KMS-11 (cell line): ENCODE data around the gene PRCC.

ENCODE experiments used
- H2AFZ ChIP-seq: fragments of 200-600 bp; sonication (generic); 2 replicates; pipeline ENCODE4 v1.6.1; 2016; ENCODE audit warnings: antibody characterized with exemption, mixed run types, low read depth
- H3K27ac ChIP-seq: fragments of 200-600 bp; sonication (generic); 2 replicates; pipeline ENCODE4 v1.6.1; 2016; ENCODE audit warnings: mild to moderate bottlenecking, mixed run types
- H3K27me3 ChIP-seq: fragments of 200-600 bp; sonication (generic); 2 replicates; pipeline ENCODE4 v1.6.1; 2017; ENCODE audit warnings: mild to moderate bottlenecking, low read depth, mixed run types, moderate library complexity; ENCODE audit not compliant: insufficient read depth
- H3K36me3 ChIP-seq: fragments of 200-600 bp; sonication (generic); 2 replicates; pipeline ENCODE4 v1.6.1; 2017; ENCODE audit warnings: mild to moderate bottlenecking, mixed run types; ENCODE audit not compliant: insufficient read depth
- H3K4me1 ChIP-seq: fragments of 200-600 bp; sonication (generic); 2 replicates; pipeline ENCODE4 v1.6.1; 2016; ENCODE audit warnings: mild to moderate bottlenecking, low read depth, mixed run types; ENCODE audit not compliant: poor library complexity, severe bottlenecking
- H3K4me2 ChIP-seq: fragments of 200-600 bp; sonication (generic); 2 replicates; pipeline ENCODE4 v1.7.0; 2016; ENCODE audit warnings: mild to moderate bottlenecking, mixed run types
- H3K4me3 ChIP-seq: fragments of 200-600 bp; sonication (generic); IDR thresholded peaks from 2 replicates; pipeline ENCODE4 v1.6.1; 2017; ENCODE audit warnings: low read depth, low read length, mixed read lengths; ENCODE audit not compliant: insufficient read depth
- H3K79me2 ChIP-seq: fragments of 200-600 bp; sonication (generic); 2 replicates; pipeline ENCODE4 v1.6.1; 2016; ENCODE audit warnings: low read depth, mixed run types; ENCODE audit not compliant: insufficient read depth
- H3K9ac ChIP-seq: fragments of 200-600 bp; sonication (generic); 2 replicates; pipeline ENCODE4 v1.6.1; 2016; ENCODE audit warnings: mild to moderate bottlenecking, mixed run types
- H4K20me1 ChIP-seq: fragments of 200-600 bp; sonication (generic); 2 replicates; pipeline ENCODE4 v1.6.1; 2016; ENCODE audit warnings: mild to moderate bottlenecking, mixed run types; ENCODE audit not compliant: insufficient read depth
- TF ChIP-seq, protein P1 (sequence below): fragments of 200-600 bp; sonication (generic); conservative IDR thresholded peaks from 2 replicates; pipeline ENCODE4 v1.6.1; 2017; ENCODE audit warnings: low read depth, mild to moderate bottlenecking, antibody characterized with exemption, low read length, moderate library complexity, mixed read lengths

PRCC gene

DNA sequence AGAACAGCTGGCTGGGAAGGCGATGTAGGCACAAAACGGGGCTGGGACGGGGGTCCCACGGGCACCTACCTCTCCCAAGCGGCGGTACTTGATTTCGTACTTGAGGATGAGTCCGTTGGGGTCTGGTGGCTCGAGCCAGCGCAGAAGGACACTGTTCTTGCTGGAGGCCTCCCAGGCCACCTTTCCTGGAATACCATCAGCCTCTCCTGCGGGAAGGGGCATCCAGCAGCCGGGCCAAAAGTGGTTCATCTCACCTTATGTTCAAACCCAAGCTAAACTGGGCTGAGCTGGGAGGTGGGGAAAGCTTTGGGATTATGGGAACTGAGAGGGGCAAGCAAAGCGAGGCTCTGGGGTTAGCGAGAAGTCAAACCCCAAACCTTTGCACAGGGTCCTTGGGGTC is 77.3 kb downstream of the PRCC start:
- no peak overlapping the region for H3K27ac ChIP-seq
- peaks cover 85% of the 10 kb centered on the region for H3K27me3 ChIP-seq
- no peaks in the 10 kb centered on the region for H3K36me3 ChIP-seq
- no peaks in the 10 kb centered on the region for H3K4me1 ChIP-seq
- no peak overlapping the region for H2AFZ ChIP-seq
- no peaks in the 10 kb centered on the region for H4K20me1 ChIP-seq
- no peak overlapping the region for H3K9ac ChIP-seq
- H3K4me2 ChIP-seq: no peak overlapping the region
- no peak overlapping the region for H3K4me3 ChIP-seq
- TF ChIP-seq, protein P1, sequence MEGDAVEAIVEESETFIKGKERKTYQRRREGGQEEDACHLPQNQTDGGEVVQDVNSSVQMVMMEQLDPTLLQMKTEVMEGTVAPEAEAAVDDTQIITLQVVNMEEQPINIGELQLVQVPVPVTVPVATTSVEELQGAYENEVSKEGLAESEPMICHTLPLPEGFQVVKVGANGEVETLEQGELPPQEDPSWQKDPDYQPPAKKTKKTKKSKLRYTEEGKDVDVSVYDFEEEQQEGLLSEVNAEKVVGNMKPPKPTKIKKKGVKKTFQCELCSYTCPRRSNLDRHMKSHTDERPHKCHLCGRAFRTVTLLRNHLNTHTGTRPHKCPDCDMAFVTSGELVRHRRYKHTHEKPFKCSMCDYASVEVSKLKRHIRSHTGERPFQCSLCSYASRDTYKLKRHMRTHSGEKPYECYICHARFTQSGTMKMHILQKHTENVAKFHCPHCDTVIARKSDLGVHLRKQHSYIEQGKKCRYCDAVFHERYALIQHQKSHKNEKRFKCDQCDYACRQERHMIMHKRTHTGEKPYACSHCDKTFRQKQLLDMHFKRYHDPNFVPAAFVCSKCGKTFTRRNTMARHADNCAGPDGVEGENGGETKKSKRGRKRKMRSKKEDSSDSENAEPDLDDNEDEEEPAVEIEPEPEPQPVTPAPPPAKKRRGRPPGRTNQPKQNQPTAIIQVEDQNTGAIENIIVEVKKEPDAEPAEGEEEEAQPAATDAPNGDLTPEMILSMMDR: no peak
- H3K79me2 ChIP-seq: no peaks in the 10 kb centered on the region

DNA sequence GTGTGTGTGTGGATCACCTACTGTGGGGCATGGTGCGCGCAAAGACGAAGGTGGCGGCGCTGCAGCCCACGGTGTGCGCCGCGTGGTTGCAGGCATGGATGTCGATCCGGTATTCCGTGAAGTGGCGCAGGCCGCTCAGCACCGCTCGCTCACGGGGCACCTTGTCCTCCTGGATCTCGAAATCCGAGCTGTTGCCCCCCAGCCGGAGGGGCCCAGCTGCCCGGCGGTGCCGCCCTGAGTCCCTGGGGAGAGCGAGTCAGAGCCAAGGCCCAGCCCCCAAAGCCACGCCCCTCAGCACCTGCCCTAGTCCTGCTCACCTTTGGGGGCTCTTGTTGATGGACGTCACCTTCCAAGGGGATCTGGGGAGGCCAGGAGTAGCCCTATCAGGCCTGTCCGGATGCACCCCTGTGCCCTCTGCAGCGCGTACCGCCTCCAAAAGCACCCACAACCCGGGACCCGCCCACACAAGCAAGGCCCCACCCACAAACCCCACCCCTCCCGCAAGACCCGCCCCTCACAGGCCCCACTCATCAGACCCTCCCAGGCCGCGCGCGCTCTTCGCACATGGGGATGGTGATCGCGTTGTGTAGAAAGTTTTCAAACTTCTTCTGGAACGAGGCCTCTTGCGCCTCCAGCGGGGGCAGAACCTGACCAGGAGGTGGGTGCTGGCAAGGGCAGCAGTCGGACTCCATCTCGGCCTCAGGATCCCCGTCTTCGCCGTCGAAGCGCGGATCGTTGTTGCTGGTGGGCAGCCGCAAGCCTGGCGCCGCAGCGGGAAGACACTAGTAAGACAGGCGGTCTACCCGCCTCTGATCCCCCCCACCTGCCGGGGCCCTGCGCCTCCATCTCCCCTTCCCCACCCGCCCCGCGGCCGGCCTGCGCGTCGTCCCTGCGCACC is 78.0 kb downstream of the PRCC start:
- H3K27me3 ChIP-seq: peaks cover 78% of the 10 kb centered on the region
- H3K79me2 ChIP-seq: no peaks in the 10 kb centered on the region
- TF ChIP-seq, protein P1: no peak
- no peaks in the 10 kb centered on the region for H3K4me1 ChIP-seq
- no peak overlapping the region for H3K4me2 ChIP-seq
- H3K4me3 ChIP-seq: no peak overlapping the region
- H3K9ac ChIP-seq: no peak overlapping the region
- no peaks in the 10 kb centered on the region for H3K36me3 ChIP-seq
- no peaks in the 10 kb centered on the region for H4K20me1 ChIP-seq
- H3K27ac ChIP-seq: no peak overlapping the region
- H2AFZ ChIP-seq: no peak overlapping the region

GRCh38 chr1:156845953-156846545 is 78.7 kb downstream of the PRCC start:
- Histone ChIP-seq H3K9ac (no peak overlapping the region), H3K79me2 (no peaks in the 10 kb centered on the region), H3K4me2 (no peak overlapping the region), H2AFZ (no peak overlapping the region), H3K4me1 (no peaks in the 10 kb centered on the region), H3K4me3 (no peak overlapping the region), H3K27ac (no peak overlapping the region), H3K27me3 (peaks cover 71% of the 10 kb centered on the region), H3K36me3 (no peaks in the 10 kb centered on the region), H4K20me1 (no peaks in the 10 kb centered on the region)
- TF ChIP-seq, protein P1: no peak

DNA sequence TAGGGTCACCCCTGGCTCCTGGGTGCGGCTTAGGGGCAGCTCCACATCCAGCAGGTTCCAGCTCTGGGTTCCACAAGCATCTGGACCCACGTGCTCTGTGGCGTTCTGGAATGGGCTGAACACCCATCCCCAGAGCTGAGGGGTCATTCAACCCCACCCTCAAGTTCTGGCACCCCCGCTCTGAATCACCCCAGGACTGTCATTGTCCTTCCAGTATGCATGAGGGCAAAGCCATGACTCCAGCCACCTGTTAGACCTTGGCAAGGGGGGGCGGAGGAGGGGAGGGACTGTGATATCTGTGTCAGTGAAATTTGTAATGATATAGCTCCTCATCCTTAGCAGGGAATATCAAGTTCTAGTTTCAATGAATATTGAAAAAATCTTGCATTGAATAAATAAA is 79.3 kb downstream of the PRCC start:
- no peak overlapping the region for H3K9ac ChIP-seq
- peaks cover 65% of the 10 kb centered on the region for H3K27me3 ChIP-seq
- no peaks in the 10 kb centered on the region for H4K20me1 ChIP-seq
- no peaks in the 10 kb centered on the region for H3K36me3 ChIP-seq
- TF ChIP-seq, protein P1: no peak
- no peaks in the 10 kb centered on the region for H3K79me2 ChIP-seq
- H3K4me2 ChIP-seq: no peak overlapping the region
- H2AFZ ChIP-seq: no peak overlapping the region
- no peak overlapping the region for H3K4me3 ChIP-seq
- no peaks in the 10 kb centered on the region for H3K4me1 ChIP-seq
- no peak overlapping the region for H3K27ac ChIP-seq
